ENCODE measurements around the gene CNGA2.

DNA sequence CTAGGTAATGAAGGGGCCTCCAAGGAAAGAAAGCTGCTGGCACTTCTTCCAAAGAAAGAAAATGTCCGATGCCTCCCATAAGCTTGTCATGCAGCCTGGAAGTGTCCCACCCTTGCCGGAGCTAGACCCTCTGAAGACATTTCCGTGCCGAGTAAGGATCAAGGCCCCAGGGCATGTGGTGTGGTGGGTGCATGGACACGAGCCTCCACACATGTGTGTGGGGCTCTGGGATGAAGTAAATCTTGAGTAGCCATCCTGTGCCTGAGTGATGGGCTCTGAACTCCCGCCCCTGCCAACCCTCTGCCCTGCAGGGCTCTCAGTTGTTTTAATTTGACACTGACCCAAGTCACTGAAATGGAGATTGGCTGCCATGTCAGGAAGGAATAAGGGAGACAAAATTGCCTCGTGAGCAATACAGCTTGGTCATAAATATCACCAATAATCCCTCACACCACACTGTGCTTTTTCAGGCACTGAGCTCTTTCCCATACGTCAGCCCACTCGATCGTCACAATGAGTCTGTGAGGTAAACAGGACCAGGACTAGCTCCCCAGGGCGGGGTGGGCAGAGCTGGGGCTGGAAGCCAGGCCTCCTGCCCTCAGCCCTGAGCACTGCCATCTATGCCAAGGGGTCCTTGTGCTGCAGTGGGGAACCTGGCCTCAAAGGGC lies 24.6 kb downstream of the CNGA2 start:
- TF ChIP-seq, protein P1, sequence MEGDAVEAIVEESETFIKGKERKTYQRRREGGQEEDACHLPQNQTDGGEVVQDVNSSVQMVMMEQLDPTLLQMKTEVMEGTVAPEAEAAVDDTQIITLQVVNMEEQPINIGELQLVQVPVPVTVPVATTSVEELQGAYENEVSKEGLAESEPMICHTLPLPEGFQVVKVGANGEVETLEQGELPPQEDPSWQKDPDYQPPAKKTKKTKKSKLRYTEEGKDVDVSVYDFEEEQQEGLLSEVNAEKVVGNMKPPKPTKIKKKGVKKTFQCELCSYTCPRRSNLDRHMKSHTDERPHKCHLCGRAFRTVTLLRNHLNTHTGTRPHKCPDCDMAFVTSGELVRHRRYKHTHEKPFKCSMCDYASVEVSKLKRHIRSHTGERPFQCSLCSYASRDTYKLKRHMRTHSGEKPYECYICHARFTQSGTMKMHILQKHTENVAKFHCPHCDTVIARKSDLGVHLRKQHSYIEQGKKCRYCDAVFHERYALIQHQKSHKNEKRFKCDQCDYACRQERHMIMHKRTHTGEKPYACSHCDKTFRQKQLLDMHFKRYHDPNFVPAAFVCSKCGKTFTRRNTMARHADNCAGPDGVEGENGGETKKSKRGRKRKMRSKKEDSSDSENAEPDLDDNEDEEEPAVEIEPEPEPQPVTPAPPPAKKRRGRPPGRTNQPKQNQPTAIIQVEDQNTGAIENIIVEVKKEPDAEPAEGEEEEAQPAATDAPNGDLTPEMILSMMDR (IDR thresholded peaks at IDR 0.05; ENCODE audit: insufficient read depth, low read length, poor library complexity, severe bottlenecking): no peak
- TF ChIP-seq EZH2phosphoT487 (conservative IDR thresholded peaks at IDR 0.05; ENCODE audit: low read length): no peak
